Measurements from ENCODE around the gene PRKCA.

The PRKCA gene

GRCh38 chr17:66414561-66415175, 112.3 kb downstream of the PRKCA start:
- DNase-seq (ENCODE audit: low read depth) = no peak

DNA sequence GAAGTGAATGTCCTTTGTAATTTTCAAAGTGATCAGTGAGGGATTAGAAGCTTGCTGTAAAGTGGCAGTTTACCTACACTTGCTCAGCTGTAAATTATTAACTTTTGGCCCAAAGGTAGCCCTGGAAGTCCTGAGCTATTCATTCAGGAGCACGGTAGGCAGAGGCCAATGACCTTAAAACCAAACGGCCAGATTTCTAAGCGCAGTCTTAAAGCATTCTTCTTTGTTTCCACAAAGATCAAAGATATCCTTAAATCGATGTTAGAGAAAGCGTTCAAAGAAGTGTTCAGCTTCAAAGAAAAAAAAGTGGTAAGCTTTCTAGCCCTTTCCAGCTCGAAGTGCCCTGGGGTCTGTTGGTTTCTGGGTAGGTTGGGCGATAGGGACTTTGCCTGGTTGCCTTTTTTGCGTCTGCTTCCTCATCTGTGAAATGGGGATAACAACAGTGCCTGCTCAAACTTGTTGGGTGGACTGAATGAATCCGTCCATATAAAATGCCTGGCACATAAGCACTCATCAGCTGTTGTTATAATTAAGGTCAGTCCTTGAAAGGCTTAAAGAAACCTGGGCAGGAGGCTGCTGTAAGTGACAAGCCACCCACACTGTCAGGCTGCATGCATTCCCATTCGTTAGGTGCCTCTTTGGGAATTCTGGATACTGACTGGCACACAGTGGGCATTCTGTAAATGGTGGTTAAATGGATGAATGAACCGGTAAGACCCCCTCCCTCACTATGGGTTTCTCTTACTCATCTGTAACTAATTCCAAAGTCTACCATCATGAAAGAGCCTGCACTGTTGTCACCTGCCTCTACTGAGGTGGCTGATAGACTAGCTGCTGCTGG, 113.2 kb downstream of the PRKCA start:
- DNase-seq (ENCODE audit: low read depth) = no peak

- no peak for DNase-seq (ENCODE audit: low read depth)
Measured at GRCh38 chr17:66416207-66416940, 114.0 kb downstream of the PRKCA start.

DNA sequence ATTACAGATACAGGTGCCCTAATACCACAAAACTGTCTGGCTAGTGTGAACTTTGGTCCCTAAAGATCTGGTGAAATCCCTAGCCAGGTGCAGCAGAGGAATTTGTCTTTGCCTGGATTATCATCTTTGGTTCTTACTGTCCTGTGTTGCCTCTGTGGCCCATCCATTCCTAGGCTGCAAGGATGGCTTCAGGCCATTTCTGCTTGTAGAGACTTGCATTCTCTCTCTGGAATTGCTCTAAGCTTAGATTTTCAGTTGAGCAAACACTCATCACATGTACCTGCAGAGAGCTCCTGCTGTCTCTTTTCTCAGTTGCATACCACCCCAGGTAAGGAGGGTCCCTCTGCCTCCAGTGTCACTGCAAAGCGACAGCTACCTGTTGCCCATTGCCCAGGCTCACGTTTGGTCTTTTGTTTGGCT, 114.9 kb downstream of the PRKCA start:
- no peak for DNase-seq (ENCODE audit: low read depth)

DNA sequence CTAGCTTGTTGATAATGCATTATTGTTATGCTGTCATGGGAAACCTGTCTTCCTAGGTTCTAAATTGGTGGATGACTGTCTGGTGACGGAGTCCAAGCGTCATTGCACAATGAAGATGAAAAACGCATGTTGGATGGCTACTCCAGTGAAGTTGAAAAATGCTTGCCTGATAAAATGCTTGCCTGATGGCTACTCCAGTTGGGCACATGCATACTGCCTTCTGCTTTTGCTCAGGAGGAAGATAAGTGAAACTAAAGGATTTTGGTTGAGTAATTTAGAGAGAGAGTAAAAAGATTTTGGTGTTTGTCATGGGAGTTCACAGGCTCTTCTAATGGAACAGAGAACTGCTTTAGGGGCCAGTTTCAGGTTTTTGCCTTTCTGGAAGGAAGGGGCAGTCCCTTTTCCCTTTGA, 118.6 kb downstream of the PRKCA start:
- DNase-seq (ENCODE audit: low read depth) = no peak

GRCh38 chr17:66422186-66422585, 119.8 kb downstream of the PRKCA start:
- no peak for DNase-seq (ENCODE audit: low read depth)

DNA sequence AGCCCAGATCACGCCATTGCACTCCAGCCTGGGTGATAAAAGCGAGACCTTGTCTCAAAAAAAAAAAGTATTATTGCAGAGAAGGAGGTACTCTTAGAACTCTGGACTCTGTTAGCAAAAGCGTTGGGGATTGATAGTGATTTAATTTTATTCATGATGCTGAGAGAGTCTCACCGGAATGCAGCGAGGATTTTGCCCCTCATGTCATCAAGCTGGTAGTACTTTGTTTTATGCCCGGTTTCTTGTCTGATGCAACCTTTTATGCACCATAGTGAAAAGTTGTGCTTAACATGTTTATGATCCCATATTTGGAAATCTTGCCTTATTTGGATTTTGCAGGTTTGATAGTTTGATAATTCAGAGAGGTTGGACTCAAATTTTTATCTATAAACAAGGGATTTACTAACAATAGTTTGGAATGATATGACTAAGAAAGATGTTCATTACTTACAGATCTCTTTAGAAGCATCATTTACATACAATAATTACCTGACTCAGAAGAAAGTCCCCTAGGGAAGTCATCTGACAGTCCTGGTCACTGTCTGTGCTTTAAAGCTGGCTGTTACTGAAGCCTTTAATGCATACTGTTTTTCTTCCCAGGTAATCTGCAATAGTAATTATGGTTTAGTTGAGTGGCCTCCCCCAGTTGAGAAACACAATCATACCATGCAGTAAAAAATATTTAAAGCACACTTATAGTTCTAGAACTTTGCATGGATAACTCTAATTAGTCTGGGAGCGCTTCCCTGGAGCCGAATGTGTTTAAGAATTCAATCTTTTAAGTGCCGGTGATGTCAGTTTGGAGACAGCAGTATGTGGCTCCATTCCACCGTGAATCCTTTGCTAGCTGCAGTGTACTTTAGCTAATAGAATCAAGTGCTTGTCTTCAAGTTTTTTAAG, 120.9 kb downstream of the PRKCA start:
- no peak for DNase-seq (ENCODE audit: low read depth)

GRCh38 chr17:66425756-66426396, 123.5 kb downstream of the PRKCA start:
- DNase-seq (ENCODE audit: low read depth) = no peak

DNA sequence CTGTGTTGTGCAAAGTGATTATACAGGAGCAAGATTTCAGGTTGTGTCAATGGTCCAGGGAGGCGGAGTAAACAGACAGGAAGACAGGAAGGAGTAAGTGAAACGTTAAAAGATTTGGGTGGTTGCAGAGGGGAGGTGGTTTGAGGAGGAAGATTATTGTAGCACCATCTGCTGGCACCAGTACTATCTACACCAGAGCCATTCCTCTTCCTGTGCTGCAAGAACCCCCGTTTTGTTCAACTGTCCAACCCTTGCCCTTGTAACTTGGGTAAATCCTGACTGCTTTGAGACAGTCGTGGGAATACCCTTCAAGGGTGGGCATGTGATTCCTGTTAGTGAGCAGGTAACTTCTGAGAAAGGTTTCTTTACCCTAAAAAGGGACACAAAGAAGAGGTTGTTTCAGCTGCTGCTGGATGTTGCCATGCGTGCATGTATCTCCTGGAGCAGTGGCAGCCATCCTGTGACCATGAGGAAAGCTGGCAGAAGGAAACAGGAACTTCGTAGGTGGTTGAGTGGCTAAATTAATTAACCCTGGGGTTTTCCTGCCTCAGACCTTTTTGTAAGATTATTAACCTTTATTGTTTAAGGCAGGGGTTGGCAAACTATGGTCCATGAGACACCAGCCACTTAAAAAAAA, 124.1 kb downstream of the PRKCA start:
- DNase-seq (ENCODE audit: low read depth) = no peak

DNA sequence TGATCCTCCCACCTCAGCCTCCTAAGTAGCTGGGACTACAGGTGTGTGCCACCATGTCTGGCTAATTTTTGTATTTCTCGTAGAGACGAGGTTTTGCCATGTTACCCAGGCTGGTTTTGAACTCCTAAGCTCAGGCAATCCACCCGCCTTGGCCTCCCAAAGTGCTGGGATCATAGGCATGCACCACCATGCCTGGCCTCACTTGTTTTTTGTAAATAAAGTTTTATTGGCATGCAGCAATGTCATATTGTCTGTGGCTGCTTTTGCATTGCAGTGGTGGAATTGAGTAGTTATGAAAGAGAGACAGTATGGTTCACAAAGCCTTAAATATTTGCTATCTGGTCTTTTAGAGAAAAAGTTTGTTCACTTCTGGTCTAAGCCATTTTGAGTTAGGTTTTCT, 124.7 kb downstream of the PRKCA start:
- no peak for DNase-seq (ENCODE audit: low read depth)

DNA sequence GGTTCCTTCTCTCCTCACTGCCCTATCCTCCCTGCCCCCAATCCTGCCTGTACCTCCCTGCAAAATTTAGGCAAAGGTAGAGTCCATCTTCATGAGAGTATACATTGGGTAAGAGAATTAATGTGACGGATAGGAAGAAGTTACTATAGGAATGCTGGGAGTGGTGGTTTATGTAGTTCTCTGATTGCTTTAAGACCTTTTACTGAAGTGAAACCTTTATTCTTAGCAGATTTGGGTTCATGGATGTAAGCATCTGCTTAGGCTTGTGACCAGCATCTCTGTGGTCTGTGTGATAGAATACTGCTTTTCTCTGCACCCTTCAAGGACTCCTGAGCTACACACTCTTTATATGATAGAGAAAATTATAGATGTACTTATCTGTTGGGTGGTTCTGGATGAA, 127.3 kb downstream of the PRKCA start:
- no peak for DNase-seq (ENCODE audit: low read depth)

DNA sequence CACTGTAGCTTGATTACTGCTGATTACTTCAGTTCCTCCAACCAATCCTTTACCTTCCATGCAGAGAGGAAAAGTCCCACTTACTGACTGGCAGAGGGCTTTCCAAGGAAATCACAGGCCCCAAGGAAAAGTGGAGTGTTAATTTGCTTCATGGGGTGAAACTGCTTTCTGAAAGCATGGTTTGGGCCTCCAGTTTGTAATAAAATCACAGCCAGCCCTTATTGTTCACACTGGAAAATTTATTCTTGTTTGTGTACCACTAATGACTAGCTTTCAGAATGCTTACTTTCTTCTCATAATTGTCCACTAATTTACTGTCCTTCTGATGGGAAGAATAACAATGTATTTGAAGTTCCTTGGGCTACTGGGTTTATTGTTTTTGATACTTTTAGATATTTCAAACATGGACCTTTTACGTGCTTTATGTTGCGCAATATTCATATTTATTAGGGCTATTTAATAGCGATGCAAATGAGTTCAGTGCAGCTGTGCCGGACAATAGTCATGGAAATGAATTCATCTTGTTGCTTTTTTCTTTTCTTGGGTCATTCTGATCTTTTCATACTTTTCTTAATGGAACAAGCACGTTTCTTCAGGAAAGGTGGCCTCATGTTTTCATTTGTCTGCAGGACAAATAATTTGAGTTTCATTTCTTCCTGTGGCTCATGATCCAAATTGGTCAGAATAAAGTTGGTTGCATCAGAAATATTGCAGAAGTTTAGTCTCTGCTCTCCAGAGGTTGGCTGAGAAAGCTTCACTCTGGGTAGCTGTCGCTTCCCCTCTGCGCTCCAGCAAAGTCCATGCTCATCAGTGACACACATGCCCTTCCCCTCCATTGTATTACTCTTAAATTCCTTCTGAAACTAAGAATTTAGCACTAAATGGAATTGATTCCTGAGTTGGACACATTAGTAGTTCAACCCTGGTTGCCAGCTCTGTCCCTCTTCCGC, 128.7 kb downstream of the PRKCA start:
- DNase-seq (ENCODE audit: low read depth) = no peak

GRCh38 chr17:66431910-66432309, 129.5 kb downstream of the PRKCA start:
- no peak for DNase-seq (ENCODE audit: low read depth)

DNA sequence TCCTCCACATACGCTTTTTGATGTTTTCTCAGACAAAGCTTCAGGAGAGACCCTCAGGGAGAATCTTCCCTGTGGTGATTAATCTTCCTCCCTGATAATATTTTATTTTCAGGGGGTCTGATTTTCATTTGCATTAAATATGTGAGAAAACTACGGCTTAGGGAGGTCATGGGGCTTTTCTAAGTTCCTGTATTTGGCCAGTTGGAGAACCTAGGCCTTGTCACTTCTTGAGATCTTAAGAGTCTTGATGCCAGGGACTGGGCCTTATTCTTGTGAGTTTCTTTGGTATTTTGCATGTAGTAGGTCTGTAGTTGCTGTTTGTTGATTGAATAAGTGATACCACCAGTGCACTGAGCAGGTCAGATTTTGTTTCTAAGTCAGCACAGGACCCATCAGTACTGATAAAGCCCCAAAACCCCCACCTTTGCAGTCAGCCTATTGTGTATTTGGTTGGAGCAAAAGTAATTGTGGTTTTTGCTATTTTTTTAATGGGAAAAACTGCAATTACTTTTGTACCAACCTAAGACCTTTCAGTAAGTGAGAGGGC, 130.1 kb downstream of the PRKCA start:
- no peak for DNase-seq (ENCODE audit: low read depth)

DNA sequence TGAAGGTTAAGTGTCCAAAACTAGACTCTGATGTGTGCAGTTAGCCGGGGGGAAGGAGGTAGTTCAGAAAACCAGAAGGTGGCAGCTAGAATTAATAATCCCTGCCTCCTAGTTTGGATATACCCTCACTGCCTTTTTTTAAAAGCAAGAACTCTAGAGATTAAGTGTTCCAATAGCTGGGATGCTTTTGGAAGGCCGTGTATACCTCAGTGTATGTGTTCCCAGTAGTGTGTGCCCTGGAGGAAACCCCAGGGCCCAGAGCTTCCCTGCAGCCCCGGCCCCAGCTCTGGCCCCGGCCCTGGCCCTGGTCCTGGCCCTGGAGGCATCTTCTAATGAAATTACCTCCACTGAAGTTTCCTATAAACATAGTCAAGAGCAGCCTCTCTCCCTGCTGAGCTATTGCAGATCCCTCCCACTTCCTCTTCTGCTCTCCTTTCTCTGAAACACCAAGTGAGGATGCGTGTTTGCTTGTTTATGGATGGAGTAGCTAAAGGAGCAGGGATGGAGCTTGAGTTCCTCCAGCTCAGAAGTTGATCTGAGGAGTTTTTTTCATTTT, 130.7 kb downstream of the PRKCA start:
- no peak for DNase-seq (ENCODE audit: low read depth)

DNA sequence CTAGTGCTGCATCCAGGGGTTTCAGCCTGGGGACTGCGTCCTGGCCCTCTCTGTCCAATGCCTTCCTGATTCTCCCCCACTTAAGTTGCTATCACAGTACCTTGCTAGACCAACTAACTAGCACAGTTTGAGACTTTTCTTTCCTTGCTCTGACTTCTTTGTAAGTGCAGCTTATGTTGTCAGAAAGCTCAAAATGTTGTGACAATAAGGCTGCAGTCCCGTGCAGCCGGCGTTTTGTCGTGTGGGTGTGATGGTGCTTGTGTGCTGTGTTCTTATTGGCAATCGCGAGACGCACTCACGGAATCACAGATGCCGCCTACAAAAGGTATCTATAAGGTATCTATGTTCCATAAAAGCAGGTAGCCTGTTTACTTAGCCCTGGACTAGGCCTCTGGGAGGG, 132.8 kb downstream of the PRKCA start:
- no peak for DNase-seq (ENCODE audit: low read depth)

DNA sequence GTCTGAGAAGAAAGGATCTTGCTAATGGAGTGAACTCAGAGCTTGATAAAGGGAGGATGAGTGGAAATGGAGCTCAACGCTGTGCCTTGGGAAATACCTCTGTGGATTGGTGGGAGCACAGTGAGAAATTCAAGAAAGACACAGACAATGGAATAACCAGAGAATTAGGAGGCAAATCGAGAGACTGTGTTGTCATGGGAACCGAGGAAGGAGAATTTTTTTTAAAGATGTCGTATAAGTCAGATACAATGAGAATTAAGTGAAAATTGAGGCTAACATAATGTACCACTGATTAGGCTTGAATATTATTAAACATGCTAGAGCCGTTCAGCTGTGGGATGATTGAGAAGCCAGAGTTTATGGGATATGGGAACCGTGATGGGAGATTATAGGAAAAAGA, 134.2 kb downstream of the PRKCA start:
- DNase-seq (ENCODE audit: low read depth) = no peak

DNA sequence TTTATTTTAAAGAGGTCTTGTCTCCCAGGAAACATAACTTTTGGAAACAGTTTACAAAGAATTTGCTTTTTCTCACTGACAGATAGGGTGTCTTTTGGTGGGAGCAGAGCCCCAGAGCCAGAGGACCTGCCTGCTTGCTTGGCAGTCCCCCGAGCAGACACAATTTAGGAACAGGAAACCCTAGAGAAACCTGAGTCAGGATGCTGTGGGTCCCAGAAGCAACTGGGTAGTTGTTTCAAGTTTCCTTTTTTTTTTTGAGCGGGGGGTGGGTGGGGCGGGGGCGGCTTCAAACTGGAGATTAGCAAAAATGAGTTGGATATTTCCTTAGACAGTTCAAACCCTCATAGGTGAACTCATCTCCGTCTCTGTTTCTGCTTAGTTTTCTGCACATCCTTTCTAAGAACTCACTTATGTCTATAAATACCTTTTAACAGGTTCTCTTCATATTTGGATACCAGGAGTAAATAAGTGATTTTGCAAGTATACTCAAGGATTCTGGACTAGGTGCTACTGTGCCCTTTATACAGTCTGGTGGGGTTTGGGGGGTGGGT, 135.1 kb downstream of the PRKCA start:
- DNase-seq (ENCODE audit: low read depth) = no peak

DNA sequence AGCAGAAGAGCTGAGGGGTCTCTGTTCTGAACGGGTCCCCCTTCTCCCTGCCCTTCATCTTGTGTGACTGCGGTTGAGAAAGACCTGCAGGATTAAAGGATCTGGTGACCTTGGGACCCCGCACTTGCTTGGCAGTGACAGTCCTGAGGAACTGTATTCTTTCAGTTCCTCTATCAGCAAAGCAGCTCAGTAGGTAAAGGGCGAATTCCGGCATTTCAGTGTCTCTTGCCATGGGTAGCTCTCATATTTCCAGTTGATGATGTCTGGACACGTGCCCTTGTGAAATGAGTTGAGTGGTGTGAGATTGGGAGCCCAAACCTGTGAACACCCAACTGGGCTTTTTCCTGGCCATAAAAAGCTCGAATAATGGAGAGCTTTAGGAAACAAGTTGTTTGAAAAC, 135.7 kb downstream of the PRKCA start:
- no peak for DNase-seq (ENCODE audit: low read depth)
